ENCODE data around the gene SRPK2. TPM values are rescaled to one million over a fixed set of nuclear protein-coding genes. Genes with fewer than 3 reads are reported as not detected.

SRPK2 gene
- total and polyA plus RNA-seq, 2 of the 8 experiments (the other 6 are each of a cell fraction or from before 2014, with no cell fraction given) = 10.0 to 47.1 TPM

GRCh38 chr7:105346138-105346537, 42.6 kb downstream of the SRPK2 start:
- no peak for FAIRE-seq
- POLR2A ChIA-PET (ENCODE audit: partially characterized antibody) = interaction anchor here (0.7 to 1.0 kb wide), 2 partner anchors 10 to 229 kb away, joined by 3 to 4 read pairs; no protein-coding TSS in a partner anchor

More at GRCh38 chr7:105346138-105346537, 42.6 kb downstream of the SRPK2 start:
- Histone ChIP-seq H2BK5ac (ENCODE audit: low read depth, low read length) (no peak overlapping the region), H2AFZ (ENCODE audit: low read length) (no peak overlapping the region), H2AK5ac (ENCODE audit: low read depth, low read length) (no peak overlapping the region), H4K91ac (replicated peaks; ENCODE audit: insufficient read length, low read length) (no peak overlapping the region), H3K14ac (ENCODE audit: insufficient read length) (no peak overlapping the region), H3K4me2 (ENCODE audit: insufficient read depth in 1 of 2, low read depth in 2 of 2, low read length in 2 of 2) (peak overlapping the region in 1 of 2 experiments; percentile 41; a peak in 1 of 4 replicates), H2BK12ac (ENCODE audit: low read depth, low read length) (no peak overlapping the region), H3K4ac (replicated peaks; ENCODE audit: insufficient read length, low read depth, low read length) (no peak overlapping the region), H3K4me3 (ENCODE audit: extremely low read depth in 1 of 4, insufficient read depth in 2 of 4, low read depth in 3 of 4, low read length in 4 of 4) (no peak overlapping the region), H3K27me3 (replicated peaks in 1 of 4; ENCODE audit: control insufficient read depth in 3 of 4, extremely low read depth in 1 of 4, insufficient read depth in 3 of 4, low read length in 3 of 4) (no peaks in the 10 kb centered on the region), H4K8ac (ENCODE audit: extremely low read depth, insufficient read depth, low read length) (no peak overlapping the region), H2BK15ac (ENCODE audit: low read length) (no peak overlapping the region), H4K5ac (ENCODE audit: insufficient read length, low read depth, low read length) (no peak overlapping the region), H3K79me1 (ENCODE audit: low read depth, low read length) (no peaks in the 10 kb centered on the region; the same call in 1 of the 2 replicates), H3K79me2 (ENCODE audit: control insufficient read depth in 1 of 2, insufficient read depth in 2 of 2, low read length in 2 of 2) (peaks cover 0 to 71% of the 10 kb centered on the region in 2 experiments; a peak in 3 of 4 replicates), H3K23me2 (ENCODE audit: low read depth, low read length) (no peaks in the 10 kb centered on the region), H4K20me1 (replicated peaks in 1 of 2; ENCODE audit: control insufficient read depth in 1 of 2, insufficient read depth in 2 of 2, low read length in 2 of 2) (peaks cover 7 to 10% of the 10 kb centered on the region in 2 experiments), H3K9me3 (ENCODE audit: insufficient read depth in 2 of 2, low read depth in 1 of 2, low read length in 1 of 2) (no peaks in the 10 kb centered on the region), H3K36me3 (ENCODE audit: control insufficient read depth in 2 of 4, insufficient read depth in 4 of 4, low read length in 3 of 4) (no peaks in the 10 kb centered on the region), H3K18ac (ENCODE audit: extremely low read depth, low read length) (no peak overlapping the region), H3K56ac (replicated peaks; ENCODE audit: insufficient read length, low read depth, low read length) (no peak overlapping the region), H3K27ac (ENCODE audit: low read depth, low read length) (no peak overlapping the region), H2BK120ac (replicated peaks; ENCODE audit: low read depth, low read length) (no peak overlapping the region), H2BK20ac (ENCODE audit: low read length) (no peak overlapping the region), H3K9ac (replicated peaks in 1 of 4; ENCODE audit: extremely low read depth in 1 of 4, low read depth in 3 of 4, low read length in 3 of 4) (no peak overlapping the region), H3K4me1 (replicated peaks in 1 of 4; ENCODE audit: control insufficient read depth in 3 of 4, insufficient read depth in 4 of 4, low read length in 3 of 4) (peaks cover 0 to 7% (median 2%) of the 10 kb centered on the region in 4 experiments; a peak in 4 of 7 replicates), H3K23ac (ENCODE audit: insufficient read length) (no peak overlapping the region)
- CTCF ChIA-PET (ENCODE audit: partially characterized antibody) = interaction anchor here (1.2 kb wide), 1 partner anchor 19 kb away, joined by 3 read pairs; no protein-coding TSS in a partner anchor
- WGBS, 2 experiments (ENCODE audit: extremely low coverage in 1 of 2, insufficient coverage in 1 of 2, insufficient read length in 1 of 2, insufficient replicate concordance in 2 of 2, low coverage in 1 of 2, low lambda C conversion rate in 2 of 2, missing lambda C conversion rate in 1 of 2) = 95% methylated on average over 2 of the region's 2 CpGs; no CpG with 5 or more reads in 1 of the 2 experiments
- TF ChIP-seq ATF2 (IDR thresholded peaks at IDR 0.05; ENCODE audit: low read length) (no peak), ZNF274 (IDR thresholded peaks at IDR 0.05; ENCODE audit: borderline replicate concordance, extremely low read depth, low read length) (no peak), JUND (IDR thresholded peaks at IDR 0.05; ENCODE audit: low read length) (no peak), CHD2 (IDR thresholded peaks at IDR 0.05; ENCODE audit: low read length) (no peak), RFX5 (IDR thresholded peaks at IDR 0.05; ENCODE audit: borderline replicate concordance, low read depth, low read length) (no peak), EP300 (IDR thresholded peaks at IDR 0.05; ENCODE audit: borderline replicate concordance in 1 of 2, low read depth in 2 of 2, low read length in 2 of 2) (no peak)
- no peak for DNase-seq (ENCODE audit: low read depth in 1 of 2, low spot score in 2 of 2)
